HT-29 (cell line): ENCODE results near the gene PADI3. TPM values are rescaled to one million over a fixed set of nuclear protein-coding genes. Genes with fewer than 3 reads are reported as not detected.

Experiments used
- DNase-seq: peaks from one replicate; pipeline ENCODE4 v3.0.0-alpha.2; 2015; ENCODE audit warnings: low spot score
- small RNA-seq: library from RNA; depleted of rRNA; stranded (forward); fragments of <200 nt; gene quantifications from one replicate; pipeline ENCODE3, GENCODE V24; 2014
- total RNA-seq: library from RNA; depleted of rRNA; stranded (reverse); fragments of >200 nt; shearing (Covaris generic); gene quantifications from 2 replicates; pipeline ENCODE4 v1.2.3, GENCODE V29; 2014; rRNA removed

Gene PADI3
- total RNA-seq, 1 experiment from 2014 or later = 0.15 TPM

DNA sequence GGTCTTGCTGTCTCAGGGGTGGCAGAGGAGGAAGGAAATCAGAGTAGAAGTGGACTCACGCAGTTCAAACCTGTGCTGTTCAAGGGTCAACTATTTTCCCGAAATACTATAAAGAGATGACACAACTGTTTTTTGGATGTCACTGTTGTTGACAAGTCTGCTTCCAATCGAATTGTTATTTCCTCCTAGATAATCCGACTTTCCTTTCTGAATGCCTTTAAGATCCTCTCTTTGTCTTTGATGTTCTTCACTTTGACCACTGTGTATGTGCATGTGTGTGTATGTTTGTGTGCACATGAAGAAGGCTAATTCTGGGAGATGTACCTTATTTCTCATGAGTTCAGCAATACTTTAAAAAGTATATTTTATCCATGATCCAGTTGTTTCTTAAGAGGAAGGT is 80.7 kb downstream of the PADI3 start:
- no peak for DNase-seq

DNA sequence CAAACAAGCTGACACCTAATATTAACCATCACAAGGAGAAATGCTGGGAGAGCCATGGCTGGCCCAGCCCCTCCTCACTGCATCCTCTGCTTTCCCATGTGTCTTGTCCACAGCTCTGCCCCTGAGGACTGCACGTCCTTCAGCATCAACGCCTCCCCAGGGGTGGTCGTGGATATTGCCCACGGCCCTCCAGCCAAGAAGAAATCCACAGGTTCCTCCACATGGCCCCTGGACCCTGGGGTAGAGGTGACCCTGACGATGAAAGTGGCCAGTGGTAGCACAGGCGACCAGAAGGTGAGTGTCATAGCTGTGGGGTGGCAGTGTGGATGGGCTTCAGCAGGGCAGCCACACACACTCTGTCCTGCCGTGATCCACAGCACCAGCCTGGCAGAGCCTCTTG is 82.0 kb downstream of the PADI3 start:
- no peak for DNase-seq

DNA sequence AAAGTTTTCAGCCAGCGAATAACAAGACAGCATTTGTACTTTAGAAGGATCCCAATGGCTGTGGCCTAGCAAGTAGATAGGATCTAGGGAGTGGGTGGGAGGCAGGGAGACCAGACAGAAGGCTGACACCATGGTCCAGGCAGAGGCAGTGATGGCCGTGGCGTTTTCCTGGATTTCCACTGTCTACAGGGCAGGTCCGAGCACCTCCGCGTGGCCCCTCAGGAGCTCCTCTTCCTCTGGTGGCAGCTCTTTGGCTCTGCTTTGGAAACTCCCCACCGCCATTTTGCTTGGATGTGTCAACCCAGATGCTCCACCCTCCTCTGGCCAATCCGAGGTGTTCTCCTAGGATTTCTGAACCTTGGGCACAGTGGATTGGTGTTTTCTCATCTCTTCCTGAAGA is 84.2 kb downstream of the PADI3 start:
- DNase-seq = no peak

Small RNAs within 50 kb of the gene (small RNA-seq; reads per million reads assigned to genes)
- gene MIR3972 = not detected

Other genes with a start within 250 kb of the PADI3 start
- 82.3 and 114 TPM in 2 replicates for gene ATP13A2, start 237.2 kb upstream of the PADI3 start, total RNA-seq
- 145 and 157 TPM in 2 replicates for gene SDHB, start 195.1 kb upstream of the PADI3 start, total RNA-seq
- gene PADI2, start 129.6 kb upstream of the PADI3 start, total RNA-seq = 3.4 and 3.8 TPM in 2 replicates
- gene PADI1, start 44.0 kb upstream of the PADI3 start, total RNA-seq = 16.3 and 17.5 TPM in 2 replicates
- not detected in 2 replicates for gene PADI4, start 59.1 kb downstream of the PADI3 start, total RNA-seq
- not detected in 2 replicates for gene PADI6, start 123.1 kb downstream of the PADI3 start, total RNA-seq
- 107 and 120 TPM in 2 replicates for gene RCC2, start 190.6 kb downstream of the PADI3 start, total RNA-seq